IMR-90 (cell line): ENCODE measurements around the gene EVL. TPM values are rescaled to one million over a fixed set of nuclear protein-coding genes. Genes with fewer than 3 reads are reported as not detected.
A peak's percentile ranks its signal among the peaks of the same experiment; 100 is the strongest.

Source experiments
- ATAC-seq: fragments of 200-7000 bp; cut with Tn5 transposase; 2 replicates; pipeline ENCODE4 v1.9.1; 2020; ENCODE audit warnings: low read depth, mild to moderate bottlenecking, moderate library complexity
- BruUV-seq: library from RNA; stranded (reverse); fragments of 400-500 nt; replicated peaks from 2 replicates; lab custom pipeline; 2021; lab: Mats Ljungman, UMichigan
- CTCF ChIA-PET: fragments of 300-600 bp; formaldehyde crosslinking; extraction: SDS; loops from one replicate; lab custom pipeline; 2021; ENCODE audit warnings: antibody characterized with exemption; lab: Yijun Ruan, JAX
- POLR2A ChIA-PET: fragments of 300-600 bp; sonication (Branson Sonifier 250); formaldehyde crosslinking; loops from one replicate; lab custom pipeline; 2022; ENCODE audit warnings: antibody characterized with exemption; ENCODE audit not compliant: unreplicated experiment; lab: Charles Lee
- DNase-seq: peaks from one replicate; pipeline ENCODE4 v3.0.0; 2013
- H2AFZ ChIP-seq: replicated peaks from 2 replicates; pipeline ENCODE3; 2013; ENCODE audit warnings: low read length, mild to moderate bottlenecking; ENCODE audit not compliant: poor library complexity
- H2AK5ac ChIP-seq: 2 replicates; pipeline ENCODE4 v1.6.1; 2013; ENCODE audit warnings: low read depth, low read length, inconsistent platforms
- H2AK9ac ChIP-seq: replicated peaks from 2 replicates; pipeline ENCODE3; 2013; ENCODE audit warnings: mild to moderate bottlenecking, low read depth, low read length, moderate library complexity; ENCODE audit not compliant: poor library complexity
- H2BK120ac ChIP-seq: 2 replicates; pipeline ENCODE4 v1.6.1; 2013; ENCODE audit warnings: low read depth, low read length, inconsistent platforms
- H2BK15ac ChIP-seq: 3 replicates; pipeline ENCODE4 v1.6.1; 2013; ENCODE audit warnings: low read depth, low read length, inconsistent platforms
- H2BK20ac ChIP-seq: 2 replicates; pipeline ENCODE4 v1.6.1; 2013; ENCODE audit warnings: low read depth, mild to moderate bottlenecking, inconsistent platforms, low read length, moderate library complexity
- H2BK5ac ChIP-seq: 2 replicates; pipeline ENCODE4 v1.6.1; 2013; ENCODE audit warnings: mild to moderate bottlenecking, low read depth, low read length, inconsistent platforms; ENCODE audit not compliant: poor library complexity, severe bottlenecking
- H3K14ac ChIP-seq: replicated peaks from 2 replicates; pipeline ENCODE4 v1.6.1; 2013; ENCODE audit warnings: low read depth, low read length, inconsistent platforms
- H3K18ac ChIP-seq: 2 replicates; pipeline ENCODE4 v1.6.1; 2013; ENCODE audit warnings: low read depth, low read length, control low read depth
- H3K23ac ChIP-seq: 2 replicates; pipeline ENCODE4 v1.6.1; 2013; ENCODE audit warnings: low read depth, low read length, inconsistent platforms
- H3K27ac ChIP-seq: 2 replicates; pipeline ENCODE4 v1.5.1; 2013; ENCODE audit warnings: mild to moderate bottlenecking, control low read depth, low read length; ENCODE audit not compliant: insufficient read depth
- H3K27me3 ChIP-seq: 2 replicates; pipeline ENCODE4 v1.6.1; 2013; ENCODE audit warnings: low read length; ENCODE audit not compliant: control insufficient read depth, insufficient read depth
- H3K36me3 ChIP-seq: 2 replicates; pipeline ENCODE4 v1.6.1; 2013; ENCODE audit warnings: low read length, mixed read lengths; ENCODE audit not compliant: control insufficient read depth, insufficient read depth
- H3K4ac ChIP-seq: 2 replicates; pipeline ENCODE4 v1.6.1; 2013; ENCODE audit warnings: low read depth, low read length, inconsistent platforms
- H3K4me1 ChIP-seq: 2 replicates; pipeline ENCODE4 v1.6.1; 2013; ENCODE audit warnings: low read length, mixed read lengths; ENCODE audit not compliant: control insufficient read depth, insufficient read depth
- H3K4me2 ChIP-seq: 2 replicates; pipeline ENCODE4 v1.6.1; 2013; ENCODE audit warnings: low read depth, mild to moderate bottlenecking, control low read depth, low read length, moderate library complexity
- H3K4me3 ChIP-seq: 2 replicates; pipeline ENCODE4 v1.5.1; 2013; ENCODE audit warnings: low read depth, mild to moderate bottlenecking, control low read depth, low read length, moderate library complexity; ENCODE audit not compliant: insufficient read depth
- H3K56ac ChIP-seq: 2 replicates; pipeline ENCODE4 v1.6.1; 2013; ENCODE audit warnings: low read length, inconsistent platforms; ENCODE audit not compliant: insufficient read depth; ENCODE audit errors: extremely low read depth
- H3K79me1 ChIP-seq, 2 experiments: 2 replicates each; pipeline ENCODE4 v1.6.1; 2013; ENCODE audit warnings: low read length in 2 of 2, inconsistent platforms in 1 of 2, low read depth in 1 of 2
- H3K9ac ChIP-seq: 2 replicates; pipeline ENCODE4 v1.6.1; 2013; ENCODE audit warnings: low read depth, low read length, control low read depth
- H3K9me1 ChIP-seq: 2 replicates; pipeline ENCODE4 v1.6.1; 2013; ENCODE audit warnings: low read length, inconsistent platforms; ENCODE audit not compliant: insufficient read depth
- H3K9me3 ChIP-seq: 2 replicates; pipeline ENCODE4 v1.6.1; 2013; ENCODE audit warnings: low read length; ENCODE audit not compliant: control insufficient read depth, insufficient read depth
- H4K20me1 ChIP-seq: 2 replicates; pipeline ENCODE4 v1.6.1; 2013; ENCODE audit warnings: low read length, inconsistent platforms; ENCODE audit not compliant: insufficient read depth
- H4K5ac ChIP-seq: 2 replicates; pipeline ENCODE4 v1.6.1; 2013; ENCODE audit warnings: mild to moderate bottlenecking, low read depth, low read length, control low read depth
- H4K8ac ChIP-seq, 2 experiments: 2 replicates each; pipeline ENCODE4 v1.6.1; 2013; ENCODE audit warnings: low read depth in 2 of 2, low read length in 2 of 2, control low read depth in 1 of 2, inconsistent platforms in 1 of 2
- H4K91ac ChIP-seq: 2 replicates; pipeline ENCODE4 v1.6.1; 2013; ENCODE audit warnings: low read depth, low read length, inconsistent platforms; ENCODE audit not compliant: insufficient read depth
- BHLHE40 ChIP-seq: fragments of 150-350 bp; IDR thresholded peaks from 2 replicates; pipeline ENCODE4 v1.6.1; 2016; ENCODE audit warnings: mild to moderate bottlenecking, low read depth, low read length
- CEBPB ChIP-seq: IDR thresholded peaks from 2 replicates; pipeline ENCODE4 v1.6.1; 2012; ENCODE audit warnings: low read depth, low read length, improper control_type of control experiment
- CHD1 ChIP-seq: IDR thresholded peaks from 2 replicates; pipeline ENCODE4 v1.6.1; 2012; ENCODE audit warnings: low read depth, low read length, improper control_type of control experiment
- FOS ChIP-seq: fragments of 150-350 bp; IDR thresholded peaks from 2 replicates; pipeline ENCODE4 v1.6.1; 2016; ENCODE audit warnings: low read depth, low read length
- MAZ ChIP-seq: IDR thresholded peaks from 2 replicates; pipeline ENCODE4 v1.6.1; 2012; ENCODE audit warnings: low read depth, mild to moderate bottlenecking, low read length, improper control_type of control experiment, moderate library complexity, borderline replicate concordance
- MXI1 ChIP-seq: IDR thresholded peaks from 2 replicates; pipeline ENCODE4 v1.6.1; 2012; ENCODE audit warnings: low read depth, mild to moderate bottlenecking, low read length, moderate library complexity, borderline replicate concordance
- NFE2L2 ChIP-seq: fragments of 150-350 bp; IDR thresholded peaks from 2 replicates; pipeline ENCODE4 v1.6.1; 2016; ENCODE audit warnings: low read depth, mild to moderate bottlenecking, low read length
- RCOR1 ChIP-seq: IDR thresholded peaks from 2 replicates; pipeline ENCODE4 v1.6.1; 2012; ENCODE audit warnings: mild to moderate bottlenecking, low read length, improper control_type of control experiment; ENCODE audit not compliant: insufficient replicate concordance
- RFX5 ChIP-seq: IDR thresholded peaks from 2 replicates; pipeline ENCODE4 v1.8.0; 2012; ENCODE audit warnings: low read depth, mild to moderate bottlenecking, low read length, moderate library complexity
- WGBS, 2 experiments: methylation state at CpG; one replicate each; pipeline versions ENCODE4 v1.1.5 to v1.1.7; 2013; ENCODE audit warnings: missing lambda C conversion rate in 2 of 2; ENCODE audit not compliant: insufficient read length in 1 of 2; ENCODE audit errors: extremely low coverage in 2 of 2; 5-methylcytosine and 5-hydroxymethylcytosine counted together
- dilution Hi-C: fragments of 300-500 bp; cut with HindIII; formaldehyde crosslinking; loops from one replicate; pipeline ENCODE4 v1.14.3; 2018; ENCODE audit warnings: low sequenced_read_pairs; ENCODE audit not compliant: unreplicated experiment
- in situ Hi-C: fragments of 300-500 bp; cut with MboI; formaldehyde crosslinking; loops from 3 replicates; pipeline ENCODE4 v1.14.3; 2019; ENCODE audit warnings: low sequenced_read_pairs, inconsistent platforms, mixed read lengths
- intact Hi-C: fragments of 100-400 bp; cut with micrococcal nuclease; formaldehyde crosslinking; loops from 2 replicates; pipeline ENCODE4 v1.10.0; 2022
- polyA plus RNA-seq, 3 experiments: library from polyadenylated mRNA; depleted of rRNA; stranded (reverse); fragments of >200 nt; gene quantifications; 2 replicates each; pipeline ENCODE4 v1.2.3, GENCODE V29; 2012; ENCODE audit warnings: low replicate concordance in 1 of 3
- total RNA-seq: library from RNA; depleted of rRNA; stranded (reverse); fragments of >200 nt; gene quantifications from 2 replicates; pipeline ENCODE4 v1.2.3, GENCODE V29; 2012

The EVL gene
- total and polyA plus RNA-seq, 2 of the 4 experiments (the other 2 are of a cell fraction) = 7.2 to 36.5 TPM

GRCh38 chr14:100173353-100173752 is 108.1 kb downstream of the EVL start:
- Histone ChIP-seq H2AK5ac (no peak overlapping the region), H3K9ac (no peak overlapping the region), H4K20me1 (no peaks in the 10 kb centered on the region; the same call in 1 of the 2 replicates), H3K9me1 (no peaks in the 10 kb centered on the region), H3K56ac (no peak overlapping the region), H3K4me1 (no peaks in the 10 kb centered on the region), H3K36me3 (no peaks in the 10 kb centered on the region), H2BK15ac (no peak overlapping the region), H2BK120ac (no peak overlapping the region), H3K27ac (no peak overlapping the region), H3K27me3 (peaks cover 33% of the 10 kb centered on the region), H2BK5ac (no peak overlapping the region), H4K5ac (no peak overlapping the region), H3K4ac (no peak overlapping the region), H4K8ac (no peak overlapping the region), H3K14ac (no peak overlapping the region), H3K4me2 (no peak overlapping the region), H3K79me1 (no peaks in the 10 kb centered on the region), H2BK20ac (no peak overlapping the region), H3K23ac (no peak overlapping the region), H3K18ac (no peak overlapping the region), H3K4me3 (no peak overlapping the region), H2AFZ (peak overlapping the region; percentile 32), H3K9me3 (no peaks in the 10 kb centered on the region; the same call in 1 of the 2 replicates), H4K91ac (no peak overlapping the region), H2AK9ac (no peak overlapping the region)
- 45% methylated on average over 2 of the region's 7 CpGs; no CpG with 5 or more reads in 1 of the 2 experiments for WGBS, 2 experiments
- DNase-seq = no peak
- no peak for TF ChIP-seq NFE2L2
- TF ChIP-seq RCOR1 = no peak
- no peak for TF ChIP-seq BHLHE40
- TF ChIP-seq RFX5 = no peak
- TF ChIP-seq MXI1 = no peak
- no peak for TF ChIP-seq MAZ
- TF ChIP-seq CHD1 = no peak
- no peak for TF ChIP-seq CEBPB
- TF ChIP-seq FOS = no peak
- no TSS peak for BruUV-seq
- in situ Hi-C loops = no loop called here
- dilution Hi-C loops = no loop called here
- ChIA-PET CTCF (no interaction called here), POLR2A (no interaction called here)
- intact Hi-C loops = no loop called here
- no peak for ATAC-seq
